NOMO-1 treated with DMSO at 0.1 percent for 48 hours (cell line): ENCODE data around the gene PIP5K1C.

Experiments
- DNase-seq: peaks from one replicate; lab custom pipeline; 2025; ENCODE audit not compliant: unreplicated experiment; lab: John Stamatoyannopoulos, UW

The PIP5K1C gene

DNA sequence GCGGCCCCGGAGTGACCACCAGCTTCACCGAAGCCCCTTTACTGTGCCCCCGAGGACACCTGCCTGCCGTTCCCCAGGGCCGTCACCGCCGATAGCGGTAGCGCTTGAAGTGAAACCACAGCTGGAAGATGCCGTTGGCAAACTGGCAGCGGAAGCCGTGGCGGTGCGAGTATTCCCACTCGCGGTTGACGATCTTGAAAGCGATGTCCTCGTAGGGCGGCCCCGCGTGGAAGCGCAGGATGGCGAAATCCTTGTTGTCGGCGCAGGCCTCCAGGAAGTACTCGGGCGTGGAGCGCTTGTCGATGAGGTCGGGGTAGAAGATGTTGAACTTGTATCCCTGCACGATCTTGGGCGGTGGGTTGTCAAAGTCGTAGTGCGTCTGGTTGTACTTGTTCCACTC is 88.4 kb downstream of the PIP5K1C start:
- no peak for DNase-seq

DNA sequence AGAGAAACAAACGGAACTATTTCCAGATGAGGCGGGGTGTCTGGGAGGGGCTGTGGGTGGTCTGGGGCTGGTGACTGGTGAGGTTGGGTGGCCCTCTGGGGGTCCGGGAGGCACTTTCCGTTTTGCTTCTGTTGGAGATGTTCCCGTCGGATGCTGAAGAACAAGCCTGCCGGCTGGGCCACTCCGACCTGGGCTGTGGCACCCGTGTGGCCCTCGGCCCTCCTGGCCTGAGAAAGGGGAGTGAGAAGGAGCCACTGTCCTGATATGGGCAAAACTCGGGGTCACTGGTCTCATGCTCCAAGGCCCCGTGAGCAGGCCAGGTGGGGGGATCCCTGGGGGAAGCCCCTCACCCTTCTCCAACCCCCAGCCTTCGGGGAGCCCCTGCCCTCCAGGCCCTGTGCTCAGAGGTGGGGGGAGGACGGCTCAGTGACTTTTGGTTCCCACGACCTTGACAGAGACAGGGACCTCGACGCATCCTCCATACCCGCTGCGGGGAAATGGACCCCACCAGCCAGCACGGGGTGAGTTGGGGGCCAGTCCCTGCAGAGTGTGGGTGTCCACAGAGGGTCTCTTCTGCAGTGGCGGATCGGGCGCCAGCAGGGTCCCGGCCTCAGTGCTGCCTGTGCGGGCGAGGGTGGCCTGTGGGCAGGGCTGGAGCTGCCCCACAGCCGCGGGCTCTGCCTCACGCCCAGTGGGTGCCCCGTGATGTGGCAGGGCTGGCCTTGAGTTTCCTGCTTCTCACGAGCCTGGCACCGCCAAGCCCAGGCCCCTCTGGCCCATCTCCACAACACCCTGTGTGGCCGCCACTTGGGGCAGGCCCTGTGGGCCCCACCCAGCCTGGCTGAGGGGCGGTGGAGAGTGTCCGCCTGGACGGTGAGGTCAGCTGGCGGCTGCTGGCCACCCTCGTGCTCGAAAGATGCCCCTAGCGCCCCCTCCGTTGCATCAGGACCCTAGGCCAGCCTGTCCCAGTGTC is 89.2 kb downstream of the PIP5K1C start:
- DNase-seq, result no peak

GRCh38 chr19:3609779-3610719 is 90.2 kb downstream of the PIP5K1C start:
- no peak for DNase-seq

GRCh38 chr19:3608750-3609322 is 91.4 kb downstream of the PIP5K1C start:
- DNase-seq, result no peak

GRCh38 chr19:3608079-3608641 is 92.1 kb downstream of the PIP5K1C start:
- DNase-seq, result no peak

DNA sequence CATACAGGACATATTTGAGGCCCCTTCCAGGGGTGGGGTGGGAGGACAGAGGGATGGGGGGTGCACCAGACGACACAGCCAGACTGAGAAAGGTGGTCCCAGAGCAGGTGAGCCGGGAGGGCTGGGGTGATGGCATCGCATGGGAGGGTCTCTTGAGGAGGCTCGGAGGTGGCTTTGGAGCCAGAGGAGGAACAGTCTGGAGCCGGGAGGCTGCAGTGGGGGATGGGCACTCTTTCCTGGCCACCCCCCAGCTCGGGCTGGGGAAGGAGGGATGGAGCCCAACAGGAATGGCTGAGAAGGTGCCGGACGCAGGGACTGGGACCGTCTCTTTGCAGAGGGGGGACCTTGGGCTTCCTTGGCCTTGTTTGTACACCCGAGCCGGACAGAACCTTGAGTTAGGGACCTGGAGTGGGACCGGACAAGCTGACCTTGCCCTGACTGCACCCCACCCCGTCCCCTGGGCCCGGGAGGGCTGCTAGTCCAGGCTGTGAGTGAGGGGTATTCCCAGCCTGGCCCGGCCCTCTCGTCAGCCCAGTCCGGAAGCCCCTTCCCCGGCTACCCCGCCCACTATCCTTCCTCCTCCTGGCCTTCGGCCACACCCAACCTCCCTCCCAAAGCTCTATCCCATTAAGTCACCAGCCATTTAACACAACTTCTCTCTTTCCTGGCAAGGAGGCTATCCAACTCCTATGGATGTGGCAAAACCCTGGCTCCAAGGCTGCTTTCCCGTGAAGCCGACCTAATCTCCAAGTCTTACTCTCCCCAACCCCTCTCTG is 92.8 kb downstream of the PIP5K1C start:
- no peak for DNase-seq

- no peak for DNase-seq
Measured at GRCh38 chr19:3606690-3607289, 93.5 kb downstream of the PIP5K1C start, which contains the start of gene TBXA2R. TBXA2R (minus strand) TSS chr19:3606875; CDS start chr19:3600634, 6,241 bp downstream.

DNA sequence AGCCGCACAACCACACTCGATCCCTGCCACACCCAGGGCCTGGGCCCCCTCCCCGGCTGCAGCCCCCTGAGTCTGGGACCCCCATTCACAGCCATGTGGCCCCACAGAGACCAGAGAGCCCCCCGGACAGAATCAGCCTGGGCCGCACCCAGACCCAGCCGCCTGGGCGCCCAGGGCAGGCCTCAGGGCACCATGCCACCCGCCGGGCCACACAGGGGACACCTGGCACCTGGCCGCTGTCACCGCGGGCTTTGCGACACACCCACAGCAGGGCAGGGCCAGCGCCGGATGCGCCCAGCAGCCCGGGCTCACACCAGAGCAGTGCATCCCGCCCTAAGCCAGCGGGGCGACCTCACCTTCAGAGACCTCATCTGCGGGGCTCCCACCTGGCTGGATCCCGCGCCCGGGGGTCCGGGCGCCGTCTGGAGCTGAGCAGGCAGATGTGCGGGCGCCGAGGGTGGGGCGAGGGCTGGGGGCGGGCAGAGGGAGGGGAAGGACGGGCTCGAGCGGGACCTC is 94.0 kb downstream of the PIP5K1C start:
- DNase-seq, result no peak

DNA sequence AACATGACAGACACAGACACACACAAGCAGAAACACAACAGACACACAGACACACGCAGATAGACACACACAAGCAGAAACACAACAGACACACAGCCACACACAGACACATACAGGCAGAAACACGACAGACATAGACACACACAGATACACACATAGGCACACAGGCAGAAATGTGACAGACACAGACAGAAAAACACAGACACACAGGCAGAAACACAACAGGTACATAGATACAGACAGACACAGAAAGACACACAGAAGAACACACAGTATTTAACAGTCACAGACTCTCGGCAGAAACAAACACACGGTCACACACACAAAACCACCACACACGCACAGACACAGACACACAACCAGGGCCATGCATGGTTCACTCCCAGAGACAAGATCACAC is 94.5 kb downstream of the PIP5K1C start:
- DNase-seq, result no peak

GRCh38 chr19:3605361-3605760 is 94.9 kb downstream of the PIP5K1C start:
- no peak for DNase-seq

DNA sequence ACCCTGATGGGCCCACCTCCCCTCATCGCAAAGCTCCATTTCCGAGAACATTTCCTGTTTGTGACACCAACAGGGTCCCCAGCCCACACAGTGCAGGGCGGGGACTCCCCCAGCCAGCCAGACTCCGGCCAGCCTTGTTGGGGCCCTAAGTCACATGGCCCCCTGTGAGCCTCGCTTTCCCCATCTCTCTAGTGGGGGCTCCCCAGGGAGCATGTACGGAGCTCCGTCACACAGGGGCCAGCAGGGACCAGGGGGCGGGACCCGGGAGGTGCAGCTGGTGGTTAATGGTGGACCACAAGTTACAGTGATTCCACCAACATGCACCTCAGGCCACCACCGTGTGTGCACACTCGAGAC is 95.3 kb downstream of the PIP5K1C start:
- DNase-seq, result no peak

DNA sequence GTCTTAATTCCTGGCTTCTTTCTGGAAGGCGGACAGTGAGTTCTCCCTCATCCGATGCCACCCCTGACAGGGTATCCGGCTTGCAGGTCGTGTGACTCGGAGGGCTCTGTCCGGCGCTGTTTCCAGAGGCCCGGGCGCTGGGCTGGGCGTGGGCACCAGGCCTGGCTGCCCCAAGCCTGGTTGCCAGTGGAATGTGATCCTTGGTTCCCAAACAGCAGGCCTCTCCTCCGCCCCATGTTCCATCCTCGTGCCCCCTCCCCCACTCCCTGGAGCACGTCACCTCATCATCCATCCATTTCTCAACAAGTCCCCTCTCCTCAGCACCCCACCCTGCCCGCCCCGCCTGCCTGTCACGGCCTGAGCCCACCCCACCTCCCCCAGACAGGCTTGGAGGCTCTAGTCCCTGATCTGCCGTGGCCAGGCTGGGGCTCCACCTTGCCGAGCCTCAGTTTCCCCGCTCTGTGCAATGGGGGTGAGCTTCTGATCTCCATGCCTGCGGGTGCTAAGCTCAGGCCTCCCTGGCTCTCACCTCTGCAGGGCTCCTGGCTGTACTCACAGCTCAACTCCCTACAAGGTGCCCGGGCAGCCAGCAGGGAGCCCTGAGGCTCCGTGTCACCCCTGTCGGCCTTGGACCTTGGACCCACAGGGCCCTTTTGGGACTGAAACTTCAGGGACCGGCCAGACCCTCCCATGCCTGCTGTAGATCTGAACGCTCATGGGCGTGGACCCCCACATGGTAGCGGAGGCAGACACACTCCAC is 95.9 kb downstream of the PIP5K1C start:
- no peak for DNase-seq

- DNase-seq, result no peak
Measured at GRCh38 chr19:3603121-3603811, 97.0 kb downstream of the PIP5K1C start.

DNA sequence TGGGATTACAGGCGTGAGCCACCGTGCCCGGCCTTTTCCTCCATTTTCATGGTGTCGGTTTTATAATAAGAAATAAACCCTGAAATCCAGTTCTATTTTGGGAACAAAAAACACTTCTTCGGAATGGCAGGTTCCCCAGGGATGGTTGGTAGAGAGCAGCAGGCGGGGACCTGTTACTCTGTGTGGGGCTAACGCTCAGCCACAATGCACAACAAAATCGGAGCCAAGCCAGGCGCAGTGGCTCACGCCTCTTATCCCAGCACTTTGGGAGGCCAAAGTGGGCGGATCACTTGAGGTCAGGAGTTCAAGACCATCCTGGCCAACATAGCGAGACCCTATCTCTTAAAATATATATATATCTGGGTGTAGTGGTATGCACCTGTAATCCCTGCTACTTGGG is 99.2 kb downstream of the PIP5K1C start:
- DNase-seq, result no peak

DNA sequence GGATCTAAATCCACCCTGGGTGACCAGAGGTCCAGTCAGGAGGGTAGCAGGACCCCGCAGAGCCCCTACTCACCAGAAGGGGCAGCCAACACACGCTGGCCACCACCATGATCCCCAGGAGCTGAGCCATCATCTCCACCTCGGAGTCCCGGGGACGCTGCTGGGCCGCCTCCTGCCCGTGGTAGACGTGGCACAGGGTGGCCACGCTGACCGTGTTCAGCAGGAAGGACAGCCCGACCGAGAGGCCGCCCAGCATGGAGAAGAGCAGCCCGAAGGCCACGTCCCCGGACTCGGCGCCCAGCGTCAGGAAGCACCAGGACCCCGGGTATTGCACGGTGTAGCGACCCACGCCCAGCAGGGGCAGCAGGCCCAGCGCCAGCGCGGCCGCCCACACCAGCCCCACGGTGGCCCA is 100.5 kb downstream of the PIP5K1C start:
- no peak for DNase-seq

DNA sequence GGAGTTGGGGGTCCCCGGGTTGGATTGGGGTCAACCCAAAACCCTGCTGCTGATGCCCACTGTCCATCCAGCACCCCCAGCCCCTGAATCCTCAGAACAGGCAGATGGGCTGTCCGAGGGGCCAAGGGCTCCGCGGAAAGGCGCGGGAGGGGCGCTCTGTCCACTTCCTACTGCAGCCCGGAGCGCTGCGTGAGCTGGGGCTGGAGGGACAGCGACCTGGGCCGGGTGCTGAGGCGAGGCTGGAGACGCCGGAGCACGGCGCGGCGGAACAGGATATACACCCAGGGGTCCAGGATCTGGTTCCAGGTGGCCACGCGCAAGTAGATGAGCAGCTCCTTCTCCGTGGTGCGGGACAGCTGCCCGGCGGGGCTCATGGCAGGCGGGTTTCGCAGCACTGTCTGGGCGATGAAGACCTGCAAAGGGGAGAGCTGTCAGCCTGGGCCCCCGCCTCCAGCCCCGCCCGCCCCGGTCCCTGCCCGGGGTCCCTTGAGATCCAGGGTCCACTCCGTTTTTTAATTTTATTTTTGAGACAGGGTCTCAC is 104.7 kb downstream of the PIP5K1C start:
- no peak for DNase-seq

DNA sequence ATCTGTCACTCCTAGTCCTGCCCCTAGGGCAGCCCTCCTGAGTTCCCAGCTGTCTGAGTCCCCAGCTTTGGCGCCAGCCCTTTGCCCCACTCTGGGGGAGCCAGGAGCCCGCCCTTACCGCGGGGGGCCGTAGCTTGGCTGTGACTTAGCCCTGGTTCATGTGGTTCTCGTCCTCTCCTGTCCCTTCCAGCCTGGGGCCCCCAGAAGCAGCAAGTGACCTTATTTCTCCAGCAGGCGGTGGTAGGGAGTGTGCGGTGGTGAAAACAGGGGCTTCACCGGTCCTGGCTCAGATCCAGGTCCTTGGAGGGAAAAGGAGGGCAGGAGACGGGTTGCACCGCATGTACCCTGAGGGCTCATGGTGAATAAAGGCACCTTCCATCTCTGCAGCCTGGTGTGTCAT is 107.1 kb downstream of the PIP5K1C start:
- DNase-seq, result no peak
